IMR-90 (cell line): ENCODE results near the gene PLD2. TPM values are rescaled to one million over a fixed set of nuclear protein-coding genes. Genes with fewer than 3 reads are reported as not detected.

Source experiments
- ATAC-seq: fragments of 200-7000 bp; cut with Tn5 transposase; 2 replicates; pipeline ENCODE4 v1.9.1; 2020; ENCODE audit warnings: low read depth, mild to moderate bottlenecking, moderate library complexity
- BruUV-seq: library from RNA; stranded (reverse); fragments of 400-500 nt; replicated peaks from 2 replicates; lab custom pipeline; 2021; lab: Mats Ljungman, UMichigan
- CTCF ChIA-PET: fragments of 300-600 bp; formaldehyde crosslinking; extraction: SDS; loops from one replicate; lab custom pipeline; 2021; ENCODE audit warnings: antibody characterized with exemption; lab: Yijun Ruan, JAX
- POLR2A ChIA-PET: fragments of 300-600 bp; sonication (Branson Sonifier 250); formaldehyde crosslinking; loops from one replicate; lab custom pipeline; 2022; ENCODE audit warnings: antibody characterized with exemption; ENCODE audit not compliant: unreplicated experiment; lab: Charles Lee
- DNase-seq: peaks from one replicate; pipeline ENCODE4 v3.0.0; 2013
- H2AFZ ChIP-seq: replicated peaks from 2 replicates; pipeline ENCODE3; 2013; ENCODE audit warnings: low read length, mild to moderate bottlenecking; ENCODE audit not compliant: poor library complexity
- H2AK5ac ChIP-seq: 2 replicates; pipeline ENCODE4 v1.6.1; 2013; ENCODE audit warnings: low read depth, low read length, inconsistent platforms
- H2AK9ac ChIP-seq: replicated peaks from 2 replicates; pipeline ENCODE3; 2013; ENCODE audit warnings: mild to moderate bottlenecking, low read depth, low read length, moderate library complexity; ENCODE audit not compliant: poor library complexity
- H2BK120ac ChIP-seq: 2 replicates; pipeline ENCODE4 v1.6.1; 2013; ENCODE audit warnings: low read depth, low read length, inconsistent platforms
- H2BK15ac ChIP-seq: 3 replicates; pipeline ENCODE4 v1.6.1; 2013; ENCODE audit warnings: low read depth, low read length, inconsistent platforms
- H2BK20ac ChIP-seq: 2 replicates; pipeline ENCODE4 v1.6.1; 2013; ENCODE audit warnings: low read depth, mild to moderate bottlenecking, inconsistent platforms, low read length, moderate library complexity
- H2BK5ac ChIP-seq: 2 replicates; pipeline ENCODE4 v1.6.1; 2013; ENCODE audit warnings: mild to moderate bottlenecking, low read depth, low read length, inconsistent platforms; ENCODE audit not compliant: poor library complexity, severe bottlenecking
- H3K14ac ChIP-seq: replicated peaks from 2 replicates; pipeline ENCODE4 v1.6.1; 2013; ENCODE audit warnings: low read depth, low read length, inconsistent platforms
- H3K18ac ChIP-seq: 2 replicates; pipeline ENCODE4 v1.6.1; 2013; ENCODE audit warnings: low read depth, low read length, control low read depth
- H3K23ac ChIP-seq: 2 replicates; pipeline ENCODE4 v1.6.1; 2013; ENCODE audit warnings: low read depth, low read length, inconsistent platforms
- H3K27ac ChIP-seq: 2 replicates; pipeline ENCODE4 v1.5.1; 2013; ENCODE audit warnings: mild to moderate bottlenecking, control low read depth, low read length; ENCODE audit not compliant: insufficient read depth
- H3K27me3 ChIP-seq: 2 replicates; pipeline ENCODE4 v1.6.1; 2013; ENCODE audit warnings: low read length; ENCODE audit not compliant: control insufficient read depth, insufficient read depth
- H3K36me3 ChIP-seq: 2 replicates; pipeline ENCODE4 v1.6.1; 2013; ENCODE audit warnings: low read length, mixed read lengths; ENCODE audit not compliant: control insufficient read depth, insufficient read depth
- H3K4ac ChIP-seq: 2 replicates; pipeline ENCODE4 v1.6.1; 2013; ENCODE audit warnings: low read depth, low read length, inconsistent platforms
- H3K4me1 ChIP-seq: 2 replicates; pipeline ENCODE4 v1.6.1; 2013; ENCODE audit warnings: low read length, mixed read lengths; ENCODE audit not compliant: control insufficient read depth, insufficient read depth
- H3K4me2 ChIP-seq: 2 replicates; pipeline ENCODE4 v1.6.1; 2013; ENCODE audit warnings: low read depth, mild to moderate bottlenecking, control low read depth, low read length, moderate library complexity
- H3K4me3 ChIP-seq: 2 replicates; pipeline ENCODE4 v1.5.1; 2013; ENCODE audit warnings: low read depth, mild to moderate bottlenecking, control low read depth, low read length, moderate library complexity; ENCODE audit not compliant: insufficient read depth
- H3K56ac ChIP-seq: 2 replicates; pipeline ENCODE4 v1.6.1; 2013; ENCODE audit warnings: low read length, inconsistent platforms; ENCODE audit not compliant: insufficient read depth; ENCODE audit errors: extremely low read depth
- H3K79me1 ChIP-seq, 2 experiments: 2 replicates each; pipeline ENCODE4 v1.6.1; 2013; ENCODE audit warnings: low read length in 2 of 2, inconsistent platforms in 1 of 2, low read depth in 1 of 2
- H3K9ac ChIP-seq: 2 replicates; pipeline ENCODE4 v1.6.1; 2013; ENCODE audit warnings: low read depth, low read length, control low read depth
- H3K9me1 ChIP-seq: 2 replicates; pipeline ENCODE4 v1.6.1; 2013; ENCODE audit warnings: low read length, inconsistent platforms; ENCODE audit not compliant: insufficient read depth
- H3K9me3 ChIP-seq: 2 replicates; pipeline ENCODE4 v1.6.1; 2013; ENCODE audit warnings: low read length; ENCODE audit not compliant: control insufficient read depth, insufficient read depth
- H4K20me1 ChIP-seq: 2 replicates; pipeline ENCODE4 v1.6.1; 2013; ENCODE audit warnings: low read length, inconsistent platforms; ENCODE audit not compliant: insufficient read depth
- H4K5ac ChIP-seq: 2 replicates; pipeline ENCODE4 v1.6.1; 2013; ENCODE audit warnings: mild to moderate bottlenecking, low read depth, low read length, control low read depth
- H4K8ac ChIP-seq, 2 experiments: 2 replicates each; pipeline ENCODE4 v1.6.1; 2013; ENCODE audit warnings: low read depth in 2 of 2, low read length in 2 of 2, control low read depth in 1 of 2, inconsistent platforms in 1 of 2
- H4K91ac ChIP-seq: 2 replicates; pipeline ENCODE4 v1.6.1; 2013; ENCODE audit warnings: low read depth, low read length, inconsistent platforms; ENCODE audit not compliant: insufficient read depth
- CEBPB ChIP-seq: IDR thresholded peaks from 2 replicates; pipeline ENCODE4 v1.6.1; 2012; ENCODE audit warnings: low read depth, low read length, improper control_type of control experiment
- CTCF ChIP-seq: conservative IDR thresholded peaks from 2 replicates; pipeline ENCODE4 v1.5.1; 2012; ENCODE audit warnings: mild to moderate bottlenecking, low read depth, low read length, improper control_type of control experiment
- FOS ChIP-seq: fragments of 150-350 bp; IDR thresholded peaks from 2 replicates; pipeline ENCODE4 v1.6.1; 2016; ENCODE audit warnings: low read depth, low read length
- MXI1 ChIP-seq: IDR thresholded peaks from 2 replicates; pipeline ENCODE4 v1.6.1; 2012; ENCODE audit warnings: low read depth, mild to moderate bottlenecking, low read length, moderate library complexity, borderline replicate concordance
- SMC3 ChIP-seq: fragments of 150-350 bp; IDR thresholded peaks from 2 replicates; pipeline ENCODE4 v1.6.1; 2016; ENCODE audit warnings: low read depth, mild to moderate bottlenecking, antibody characterized with exemption, low read length, moderate library complexity
- WGBS, 2 experiments: methylation state at CpG; one replicate each; pipeline versions ENCODE4 v1.1.5 to v1.1.7; 2013; ENCODE audit warnings: missing lambda C conversion rate in 2 of 2; ENCODE audit not compliant: insufficient read length in 1 of 2; ENCODE audit errors: extremely low coverage in 2 of 2; 5-methylcytosine and 5-hydroxymethylcytosine counted together
- dilution Hi-C: fragments of 300-500 bp; cut with HindIII; formaldehyde crosslinking; loops from one replicate; pipeline ENCODE4 v1.14.3; 2018; ENCODE audit warnings: low sequenced_read_pairs; ENCODE audit not compliant: unreplicated experiment
- in situ Hi-C: fragments of 300-500 bp; cut with MboI; formaldehyde crosslinking; loops from 3 replicates; pipeline ENCODE4 v1.14.3; 2019; ENCODE audit warnings: low sequenced_read_pairs, inconsistent platforms, mixed read lengths
- intact Hi-C: fragments of 100-400 bp; cut with micrococcal nuclease; formaldehyde crosslinking; loops from 2 replicates; pipeline ENCODE4 v1.10.0; 2022
- polyA plus RNA-seq, 3 experiments: library from polyadenylated mRNA; depleted of rRNA; stranded (reverse); fragments of >200 nt; gene quantifications; 2 replicates each; pipeline ENCODE4 v1.2.3, GENCODE V29; 2012; ENCODE audit warnings: low replicate concordance in 1 of 3
- total RNA-seq: library from RNA; depleted of rRNA; stranded (reverse); fragments of >200 nt; gene quantifications from 2 replicates; pipeline ENCODE4 v1.2.3, GENCODE V29; 2012

Gene PLD2
- total and polyA plus RNA-seq, 2 of the 4 experiments (the other 2 are of a cell fraction) = 12.5 to 28.0 TPM

GRCh38 chr17:4846635-4847390, 39.9 kb downstream of the PLD2 start (continued):
- no peak for TF ChIP-seq CTCF

- DNase-seq (no peak), ATAC-seq (no peak)
- H4K5ac ChIP-seq = no peak overlapping the region
- H2BK15ac ChIP-seq = no peak overlapping the region
- no peak overlapping the region for H2AFZ ChIP-seq
- no peak overlapping the region for H3K4me2 ChIP-seq
- H3K9me1 ChIP-seq = peaks cover 20% of the 10 kb centered on the region
- no TSS peak for BruUV-seq
- H3K79me1 ChIP-seq = peaks cover 52 to 83% of the 10 kb centered on the region in 2 experiments
- CTCF ChIA-PET = no interaction called here
- peaks cover 12% of the 10 kb centered on the region for H3K4me1 ChIP-seq
- H3K9ac ChIP-seq = no peak overlapping the region
- WGBS, 2 experiments = no CpG with 5 or more reads among the region's 5 CpGs
- no peaks in the 10 kb centered on the region for H3K9me3 ChIP-seq
- H2AK5ac ChIP-seq = no peak overlapping the region
- H2BK20ac ChIP-seq = no peak overlapping the region
- H4K20me1 ChIP-seq = peaks cover 83% of the 10 kb centered on the region
- no peak overlapping the region for H4K91ac ChIP-seq
- no peak overlapping the region for H3K27ac ChIP-seq
- H3K56ac ChIP-seq = no peak overlapping the region
- H3K23ac ChIP-seq = no peak overlapping the region
- in situ Hi-C loops (no loop called here), intact Hi-C loops (no loop called here), dilution Hi-C loops (no loop called here)
- H3K36me3 ChIP-seq = peaks cover 2% of the 10 kb centered on the region; the same call in 1 of the 2 replicates
- H3K4ac ChIP-seq = no peak overlapping the region
- H3K14ac ChIP-seq = no peak overlapping the region
- TF ChIP-seq SMC3 (no peak), CTCF (no peak), MXI1 (no peak), CEBPB (no peak), FOS (no peak)
- no peak overlapping the region for H4K8ac ChIP-seq
- POLR2A ChIA-PET = no interaction called here
- no peak overlapping the region for H3K18ac ChIP-seq
- H2BK120ac ChIP-seq = no peak overlapping the region
- H3K27me3 ChIP-seq = no peaks in the 10 kb centered on the region
- no peak overlapping the region for H3K4me3 ChIP-seq
- no peak overlapping the region for H2AK9ac ChIP-seq
- no peak overlapping the region for H2BK5ac ChIP-seq
Measured at GRCh38 chr17:4849011-4849536, 42.1 kb downstream of the PLD2 start.
